HUES48 (cell line): ENCODE data around the gene AFF4.

Experiments used
- H3K27ac ChIP-seq: one replicate; pipeline ENCODE4 v1.7.0; 2013; ENCODE audit warnings: low read depth, low read length, inconsistent platforms
- H3K27me3 ChIP-seq: 2 replicates; pipeline ENCODE4 v1.6.1; 2013; ENCODE audit warnings: mild to moderate bottlenecking, low read length; ENCODE audit not compliant: control insufficient read depth, insufficient read depth
- H3K36me3 ChIP-seq: 2 replicates; pipeline ENCODE4 v1.6.1; 2013; ENCODE audit warnings: low read length; ENCODE audit not compliant: control insufficient read depth, insufficient read depth
- H3K4me1 ChIP-seq: 2 replicates; pipeline ENCODE4 v1.6.1; 2013; ENCODE audit warnings: mild to moderate bottlenecking, low read length; ENCODE audit not compliant: control insufficient read depth, insufficient read depth
- H3K4me3 ChIP-seq: 2 replicates; pipeline ENCODE4 v1.5.1; 2013; ENCODE audit warnings: mild to moderate bottlenecking, low read depth, low read length
- H3K9ac ChIP-seq: 2 replicates; pipeline ENCODE4 v1.6.1; 2013; ENCODE audit warnings: mild to moderate bottlenecking, low read depth, low read length, moderate library complexity
- H3K9me3 ChIP-seq: 2 replicates; pipeline ENCODE4 v1.6.1; 2013; ENCODE audit warnings: low read length; ENCODE audit not compliant: control insufficient read depth, insufficient read depth

AFF4 gene

DNA sequence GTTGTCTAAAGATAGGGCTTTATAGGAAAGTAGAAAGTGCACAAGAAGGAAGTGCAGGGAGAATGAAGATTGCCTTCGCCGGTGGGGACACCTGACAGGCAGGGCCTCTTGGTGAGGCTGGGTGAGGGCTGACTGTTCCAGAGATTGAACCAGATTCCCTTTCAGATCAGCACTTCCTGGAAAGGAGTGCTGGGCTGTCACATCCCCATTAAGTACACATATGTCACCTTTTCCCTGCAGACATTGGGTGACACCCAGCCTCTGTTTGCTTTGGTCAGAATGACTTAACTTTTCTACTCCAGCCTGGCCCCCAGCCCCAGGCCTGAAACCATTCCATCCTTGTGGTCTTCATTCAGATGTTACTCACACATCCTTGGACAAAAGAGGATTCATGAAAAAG is 125.6 kb downstream of the AFF4 start:
- Histone ChIP-seq H3K4me1 (no peaks in the 10 kb centered on the region), H3K27ac (no peak overlapping the region), H3K4me3 (no peak overlapping the region), H3K27me3 (peaks cover 2% of the 10 kb centered on the region; the same call in 1 of the 2 replicates), H3K9me3 (no peaks in the 10 kb centered on the region), H3K9ac (no peak overlapping the region), H3K36me3 (no peaks in the 10 kb centered on the region)

GRCh38 chr5:132836852-132837251 is 126.6 kb downstream of the AFF4 start:
- no peak overlapping the region for H3K9ac ChIP-seq
- no peaks in the 10 kb centered on the region for H3K4me1 ChIP-seq
- H3K36me3 ChIP-seq = no peaks in the 10 kb centered on the region
- no peak overlapping the region for H3K4me3 ChIP-seq
- peaks cover 6% of the 10 kb centered on the region; the same call in 1 of the 2 replicates for H3K27me3 ChIP-seq
- no peak overlapping the region for H3K27ac ChIP-seq
- no peaks in the 10 kb centered on the region for H3K9me3 ChIP-seq

DNA sequence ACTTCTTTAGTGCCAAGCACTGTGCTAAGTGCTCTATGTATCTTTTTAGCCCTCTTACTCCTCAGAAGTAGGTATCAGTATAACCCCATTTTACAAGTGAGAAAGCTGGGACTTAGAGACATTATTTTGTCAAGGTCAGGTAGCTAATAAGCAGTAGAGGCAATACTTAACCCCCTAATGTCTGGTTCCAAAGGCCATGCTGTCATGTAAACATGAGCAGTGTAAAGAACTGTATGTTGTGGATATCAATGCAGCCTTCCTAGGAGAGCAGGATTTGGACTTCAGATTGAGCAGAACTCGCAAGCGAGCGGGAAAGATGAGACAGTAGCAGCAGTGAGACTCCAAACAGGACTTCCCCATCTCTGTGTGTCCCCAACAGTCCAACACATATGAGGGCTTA is 129.4 kb downstream of the AFF4 start:
- Histone ChIP-seq H3K4me1 (no peaks in the 10 kb centered on the region), H3K27me3 (peaks cover 32% of the 10 kb centered on the region), H3K4me3 (no peak overlapping the region)

DNA sequence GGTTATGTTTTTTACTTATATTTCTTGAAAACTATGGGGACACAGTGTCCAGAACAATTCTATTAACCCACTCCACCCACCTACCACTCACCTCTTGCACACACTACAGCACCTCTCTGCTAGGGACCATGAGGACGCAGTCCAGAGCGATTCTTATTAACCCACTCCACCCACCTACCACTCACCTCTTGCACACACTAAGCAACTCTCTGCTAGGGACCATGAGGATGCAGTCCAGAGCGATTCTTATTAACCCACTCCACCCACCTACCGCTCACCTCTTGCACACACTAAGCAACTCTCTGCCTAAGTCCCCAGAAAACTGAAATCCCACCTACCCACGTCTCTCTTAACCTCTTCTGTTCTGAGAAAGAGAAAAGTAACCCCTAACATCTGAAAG is 130.8 kb downstream of the AFF4 start:
- no peaks in the 10 kb centered on the region for H3K9me3 ChIP-seq
- no peak overlapping the region for H3K4me3 ChIP-seq
- H3K27ac ChIP-seq = no peak overlapping the region
- H3K9ac ChIP-seq = no peak overlapping the region
- H3K27me3 ChIP-seq = peaks cover 47% of the 10 kb centered on the region
- H3K4me1 ChIP-seq = no peaks in the 10 kb centered on the region
- H3K36me3 ChIP-seq = no peaks in the 10 kb centered on the region

More for the DNA sequence above, 129.4 kb downstream of the AFF4 start:
- no peak overlapping the region for H3K27ac ChIP-seq
- H3K9ac ChIP-seq = no peak overlapping the region
- no peaks in the 10 kb centered on the region for H3K36me3 ChIP-seq
- H3K9me3 ChIP-seq = no peaks in the 10 kb centered on the region

- Histone ChIP-seq H3K27ac (no peak overlapping the region), H3K9ac (no peak overlapping the region), H3K27me3 (peaks cover 58% of the 10 kb centered on the region), H3K9me3 (no peaks in the 10 kb centered on the region), H3K4me3 (peak overlapping the region; percentile 69; the same call in 1 of the 2 replicates), H3K4me1 (no peaks in the 10 kb centered on the region; the same call in 1 of the 2 replicates), H3K36me3 (no peaks in the 10 kb centered on the region)
These were observed 132.2 kb downstream of the AFF4 start for GRCh38 chr5:132831095-132831860.

- Histone ChIP-seq H3K36me3 (no peaks in the 10 kb centered on the region), H3K27ac (no peak within 1 kb of the TSS), H3K27me3 (peaks cover 65% of the 10 kb centered on the region), H3K4me3 (peak within 1 kb of the TSS; percentile 69), H3K4me1 (no peaks in the 10 kb centered on the region; the same call in 1 of the 2 replicates), H3K9me3 (no peaks in the 10 kb centered on the region), H3K9ac (peak within 1 kb of the TSS; percentile 19; the same call in 1 of the 2 replicates)
These were observed 132.9 kb downstream of the AFF4 start, which contains the start of gene SHROOM1 for GRCh38 chr5:132830436-132831094. Gene SHROOM1 (minus strand): TSS chr5:132830647. CDS start chr5:132826140, 4,507 bp downstream.

GRCh38 chr5:132829742-132830435 is 133.5 kb downstream of the AFF4 start:
- H3K9me3 ChIP-seq = no peaks in the 10 kb centered on the region
- H3K9ac ChIP-seq = peak overlapping the region; percentile 19; the same call in 1 of the 2 replicates
- no peak overlapping the region for H3K27ac ChIP-seq
- H3K36me3 ChIP-seq = no peaks in the 10 kb centered on the region
- H3K4me1 ChIP-seq = no peaks in the 10 kb centered on the region; the same call in 1 of the 2 replicates
- H3K27me3 ChIP-seq = peaks cover 71% of the 10 kb centered on the region
- peak overlapping the region; percentile 69 for H3K4me3 ChIP-seq

GRCh38 chr5:132828846-132829494 is 134.5 kb downstream of the AFF4 start:
- Histone ChIP-seq H3K27ac (no peak overlapping the region), H3K9ac (no peak overlapping the region), H3K27me3 (peaks cover 80% of the 10 kb centered on the region), H3K9me3 (no peaks in the 10 kb centered on the region), H3K4me3 (no peak overlapping the region), H3K36me3 (no peaks in the 10 kb centered on the region), H3K4me1 (no peaks in the 10 kb centered on the region; the same call in 1 of the 2 replicates)

DNA sequence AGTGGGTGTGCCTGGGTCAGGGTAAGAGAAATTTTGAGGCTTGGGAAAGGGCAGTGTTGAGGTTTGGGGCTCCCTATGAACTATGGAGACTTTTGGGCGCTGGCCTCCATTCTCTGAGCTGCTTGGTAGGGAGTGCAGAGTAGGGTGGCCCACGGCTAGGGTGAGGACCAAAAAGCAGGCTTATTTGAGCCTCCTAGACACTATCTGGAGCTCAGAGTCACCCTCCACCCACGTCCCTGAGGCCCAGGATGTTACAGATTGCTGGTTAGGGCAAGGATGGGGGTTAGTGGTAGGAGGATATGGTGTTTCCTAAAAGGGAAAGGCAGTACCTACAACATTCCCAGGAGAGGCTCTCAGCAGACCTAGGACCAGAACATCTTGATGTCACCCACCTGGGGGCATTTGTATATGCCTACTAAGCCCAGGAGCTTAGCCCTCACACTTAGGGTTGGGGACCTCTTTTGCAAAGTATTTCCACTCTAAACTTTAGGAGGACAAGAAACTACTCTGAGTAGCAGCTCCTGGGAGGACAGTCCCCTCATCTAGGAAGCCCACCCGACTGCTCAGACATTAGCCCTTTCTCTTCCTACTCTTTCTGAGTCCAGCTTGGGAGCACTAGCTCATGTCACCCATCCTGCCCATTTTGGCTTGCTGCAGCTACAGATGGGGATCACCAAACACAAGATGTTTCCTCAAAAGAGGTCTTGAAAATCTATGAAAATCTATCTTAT is 135.3 kb downstream of the AFF4 start:
- no peak overlapping the region for H3K9ac ChIP-seq
- H3K27me3 ChIP-seq = peaks cover 85% of the 10 kb centered on the region
- peaks cover 3% of the 10 kb centered on the region for H3K4me1 ChIP-seq
- no peaks in the 10 kb centered on the region for H3K36me3 ChIP-seq
- H3K4me3 ChIP-seq = no peak overlapping the region
- no peaks in the 10 kb centered on the region for H3K9me3 ChIP-seq
- no peak overlapping the region for H3K27ac ChIP-seq
